H1 (cell line): ENCODE measurements around the gene DAPK2. TPM values are rescaled to one million over a fixed set of nuclear protein-coding genes. Genes with fewer than 3 reads are reported as not detected.

Experiments
- CTCF ChIA-PET: fragments of 300-600 bp; sonication (Branson Sonifier 250); formaldehyde crosslinking; loops from one replicate; lab custom pipeline; 2021; ENCODE audit not compliant: partially characterized antibody; lab: Charles Lee
- POLR2A ChIA-PET: fragments of 300-600 bp; sonication (Branson Sonifier 250); formaldehyde crosslinking; loops from one replicate; lab custom pipeline; 2021; ENCODE audit warnings: inconsistent platforms; ENCODE audit not compliant: partially characterized antibody; lab: Charles Lee
- DNase-seq, 2 experiments: peaks; one replicate each; pipeline versions ENCODE4 v3.0.0 to v3.0.0-alpha.2; 2010 to 2022; ENCODE audit warnings: low spot score in 2 of 2, low read depth in 1 of 2, mixed read lengths in 1 of 2
- FAIRE-seq: peaks from 2 replicates; lab custom pipeline; 2011; peaks lifted over from hg19 to GRCh38; lab: Jason Lieb, UNC
- H2AFZ ChIP-seq: 2 replicates; pipeline ENCODE4 v1.8.1; 2012; ENCODE audit warnings: low read length, inconsistent platforms
- H2AK5ac ChIP-seq: 2 replicates; pipeline ENCODE4 v1.6.1; 2013; ENCODE audit warnings: low read depth, low read length
- H2BK120ac ChIP-seq: replicated peaks from 2 replicates; pipeline ENCODE3; 2013; ENCODE audit warnings: low read depth, low read length, inconsistent platforms
- H2BK12ac ChIP-seq: 2 replicates; pipeline ENCODE4 v1.6.1; 2013; ENCODE audit warnings: low read depth, low read length
- H2BK15ac ChIP-seq: 2 replicates; pipeline ENCODE4 v1.6.1; 2013; ENCODE audit warnings: low read length
- H2BK20ac ChIP-seq: 2 replicates; pipeline ENCODE4 v1.6.1; 2013; ENCODE audit warnings: low read length
- H2BK5ac ChIP-seq: 2 replicates; pipeline ENCODE4 v1.6.1; 2013; ENCODE audit warnings: low read depth, low read length
- H3K14ac ChIP-seq: 2 replicates; pipeline ENCODE4 v1.6.1; 2013; ENCODE audit warnings: inconsistent platforms; ENCODE audit not compliant: insufficient read length
- H3K18ac ChIP-seq: 2 replicates; pipeline ENCODE4 v1.6.1; 2013; ENCODE audit warnings: low read length; ENCODE audit errors: extremely low read depth
- H3K23ac ChIP-seq: 2 replicates; pipeline ENCODE4 v1.6.1; 2013; ENCODE audit warnings: inconsistent platforms; ENCODE audit not compliant: insufficient read length
- H3K23me2 ChIP-seq: 2 replicates; pipeline ENCODE4 v1.6.1; 2013; ENCODE audit warnings: low read depth, low read length
- H3K27ac ChIP-seq: 2 replicates; pipeline ENCODE4 v1.6.1; 2011; ENCODE audit warnings: low read depth, low read length, inconsistent platforms
- H3K27me3 ChIP-seq, 4 experiments: replicated peaks in 1 of 4; 1 replicate in 1 of 4; 2 replicates in 3 of 4; pipeline versions ENCODE4 v1.6.1 to v1.8.1; 2011 to 2013; ENCODE audit warnings: low read length in 3 of 4, mild to moderate bottlenecking in 3 of 4, inconsistent platforms in 2 of 4, mixed read lengths in 2 of 4, moderate library complexity in 1 of 4; ENCODE audit not compliant: control insufficient read depth in 3 of 4, insufficient read depth in 3 of 4; ENCODE audit errors: extremely low read depth in 1 of 4
- H3K36me3 ChIP-seq, 4 experiments: 2 replicates each; pipeline versions ENCODE4 v1.6.1 to v1.8.1; 2011 to 2013; ENCODE audit warnings: mild to moderate bottlenecking in 4 of 4, low read length in 3 of 4, moderate library complexity in 2 of 4, control low read depth in 1 of 4, inconsistent platforms in 1 of 4; ENCODE audit not compliant: insufficient read depth in 4 of 4, control insufficient read depth in 2 of 4
- H3K4ac ChIP-seq: replicated peaks from 2 replicates; pipeline ENCODE3; 2013; ENCODE audit warnings: low read length, low read depth, mixed read lengths, inconsistent platforms; ENCODE audit not compliant: insufficient read length
- H3K4me1 ChIP-seq, 4 experiments: replicated peaks in 1 of 4; 1 replicate in 1 of 4; 2 replicates in 3 of 4; pipeline versions ENCODE4 v1.6.1 to v1.8.1; 2011 to 2013; ENCODE audit warnings: low read length in 3 of 4, inconsistent platforms in 2 of 4, mixed read lengths in 1 of 4; ENCODE audit not compliant: insufficient read depth in 4 of 4, control insufficient read depth in 3 of 4
- H3K4me2 ChIP-seq, 2 experiments: 2 replicates each; pipeline versions ENCODE4 v1.6.1 to v1.8.1; 2011 to 2013; ENCODE audit warnings: low read depth in 2 of 2, low read length in 2 of 2, control low read depth in 1 of 2, inconsistent platforms in 1 of 2, mild to moderate bottlenecking in 1 of 2; ENCODE audit not compliant: insufficient read depth in 1 of 2
- H3K4me3 ChIP-seq, 4 experiments: fragments of 200-600, 300-600 bp in 1 of 4; sonication (generic), shearing (Covaris generic), sonication (Bioruptor Twin) in 1 of 4; 2 replicates each; pipeline versions ENCODE4 v1.5.1 to v1.8.1; 2011 to 2016; ENCODE audit warnings: low read length in 4 of 4, low read depth in 3 of 4, control low read depth in 2 of 4, inconsistent platforms in 2 of 4, mild to moderate bottlenecking in 2 of 4, mixed read lengths in 1 of 4, moderate library complexity in 1 of 4; ENCODE audit not compliant: insufficient read depth in 2 of 4; ENCODE audit errors: extremely low read depth in 1 of 4
- H3K56ac ChIP-seq: replicated peaks from 2 replicates; pipeline ENCODE3; 2013; ENCODE audit warnings: low read depth, mild to moderate bottlenecking, mixed read lengths, low read length, inconsistent platforms; ENCODE audit not compliant: insufficient read length
- H3K79me1 ChIP-seq: 2 replicates; pipeline ENCODE4 v1.6.1; 2013; ENCODE audit warnings: low read depth, low read length, control low read depth
- H3K79me2 ChIP-seq, 2 experiments: 2 replicates each; pipeline versions ENCODE4 v1.6.1 to v1.8.1; 2012 to 2013; ENCODE audit warnings: low read length in 2 of 2, mild to moderate bottlenecking in 2 of 2, inconsistent platforms in 1 of 2; ENCODE audit not compliant: insufficient read depth in 2 of 2, control insufficient read depth in 1 of 2
- H3K9ac ChIP-seq, 4 experiments: replicated peaks in 1 of 4; 1 replicate in 1 of 4; 2 replicates in 3 of 4; pipeline versions ENCODE4 v1.6.1 to v1.8.1; 2011 to 2013; ENCODE audit warnings: low read depth in 3 of 4, low read length in 3 of 4, control low read depth in 2 of 4, mild to moderate bottlenecking in 2 of 4, moderate library complexity in 2 of 4, inconsistent platforms in 1 of 4; ENCODE audit errors: extremely low read depth in 1 of 4
- H3K9me3 ChIP-seq, 2 experiments: 2 replicates each; pipeline versions ENCODE4 v1.6.1 to v1.8.1; 2012 to 2013; ENCODE audit warnings: mild to moderate bottlenecking in 2 of 2, moderate library complexity in 2 of 2, control low read depth in 1 of 2, inconsistent platforms in 1 of 2, low read depth in 1 of 2, low read length in 1 of 2, mixed read lengths in 1 of 2; ENCODE audit not compliant: insufficient read depth in 2 of 2
- H4K20me1 ChIP-seq, 2 experiments: replicated peaks in 1 of 2; 2 replicates each; pipeline versions ENCODE3 to v1.8.1; 2011 to 2013; ENCODE audit warnings: inconsistent platforms in 2 of 2, low read length in 2 of 2, mild to moderate bottlenecking in 1 of 2; ENCODE audit not compliant: insufficient read depth in 2 of 2, control insufficient read depth in 1 of 2
- H4K5ac ChIP-seq: 2 replicates; pipeline ENCODE4 v1.6.1; 2013; ENCODE audit warnings: low read length, low read depth, mixed read lengths, inconsistent platforms; ENCODE audit not compliant: insufficient read length
- H4K8ac ChIP-seq: 2 replicates; pipeline ENCODE4 v1.8.0; 2013; ENCODE audit warnings: mild to moderate bottlenecking, moderate library complexity, low read length, inconsistent platforms; ENCODE audit not compliant: insufficient read depth; ENCODE audit errors: extremely low read depth
- H4K91ac ChIP-seq: replicated peaks from 2 replicates; pipeline ENCODE3; 2013; ENCODE audit warnings: low read length, mixed read lengths, inconsistent platforms; ENCODE audit not compliant: insufficient read length
- CREB1 ChIP-seq: IDR thresholded peaks from 2 replicates; pipeline ENCODE4 v1.6.1; 2012; ENCODE audit warnings: inconsistent platforms
- SRF ChIP-seq: IDR thresholded peaks from 2 replicates; pipeline ENCODE4 v1.6.1; 2011; ENCODE audit warnings: mild to moderate bottlenecking, low read depth, low read length, moderate library complexity
- YY1 ChIP-seq: IDR thresholded peaks from 2 replicates; pipeline ENCODE4 v1.6.1; 2011; ENCODE audit warnings: low read depth, mild to moderate bottlenecking, low read length
- ZNF274 ChIP-seq: IDR thresholded peaks from 2 replicates; pipeline ENCODE4 v1.7.0; 2012; ENCODE audit warnings: low read length, borderline replicate concordance; ENCODE audit errors: extremely low read depth
- whole genome bisulfite sequencing, 2 experiments: shearing (Covaris generic) in 1 of 2; methylation state at CpG; one replicate each; pipeline versions ENCODE4 v1.1.6 to v1.1.7; 2013 to 2015; ENCODE audit warnings: low lambda C conversion rate in 2 of 2, mixed read lengths in 2 of 2, inconsistent platforms in 1 of 2, low coverage in 1 of 2, missing lambda C conversion rate in 1 of 2; ENCODE audit not compliant: insufficient replicate concordance in 2 of 2, insufficient coverage in 1 of 2, insufficient read length in 1 of 2; ENCODE audit errors: extremely low coverage in 1 of 2, missing lambda C conversion rate in 1 of 2; 5-methylcytosine and 5-hydroxymethylcytosine counted together
- polyA plus RNA-seq, 7 experiments: library from polyadenylated mRNA; depleted of rRNA in 3 of 7; stranded (reverse) in 5 of 7; unstranded in 2 of 7; fragments of >200 nt in 5 of 7; fragments of 200-250 nt in 2 of 7; gene quantifications; 1 replicate in 5 of 7; 2 replicates in 1 of 7; 4 replicates in 1 of 7; pipeline versions ENCODE4 v1.2.1 to v1.2.3, GENCODE V29; 2011 to 2013; ENCODE audit warnings: missing spikeins in 2 of 7, mixed read lengths in 2 of 7
- total RNA-seq: library from RNA; stranded (reverse); fragmentation: NEBNext Ultra II Directional; extraction: Animal tissue kit (Norgen Biotek cat#: 25700); gene quantifications from 2 replicates; pipeline ENCODE4 v1.2.1, GENCODE V29; 2021
- TF ChIP-seq, protein P1 (sequence below): IDR thresholded peaks from 2 replicates; pipeline ENCODE4 v1.6.1; 2011; ENCODE audit warnings: low read depth, mild to moderate bottlenecking, low read length; ENCODE audit not compliant: insufficient read depth

DAPK2 gene
- total and polyA plus RNA-seq, 2 of the 8 experiments (the other 6 are each of a cell fraction or from before 2014, with no cell fraction given) = 1.8 to 2.9 TPM

DNA sequence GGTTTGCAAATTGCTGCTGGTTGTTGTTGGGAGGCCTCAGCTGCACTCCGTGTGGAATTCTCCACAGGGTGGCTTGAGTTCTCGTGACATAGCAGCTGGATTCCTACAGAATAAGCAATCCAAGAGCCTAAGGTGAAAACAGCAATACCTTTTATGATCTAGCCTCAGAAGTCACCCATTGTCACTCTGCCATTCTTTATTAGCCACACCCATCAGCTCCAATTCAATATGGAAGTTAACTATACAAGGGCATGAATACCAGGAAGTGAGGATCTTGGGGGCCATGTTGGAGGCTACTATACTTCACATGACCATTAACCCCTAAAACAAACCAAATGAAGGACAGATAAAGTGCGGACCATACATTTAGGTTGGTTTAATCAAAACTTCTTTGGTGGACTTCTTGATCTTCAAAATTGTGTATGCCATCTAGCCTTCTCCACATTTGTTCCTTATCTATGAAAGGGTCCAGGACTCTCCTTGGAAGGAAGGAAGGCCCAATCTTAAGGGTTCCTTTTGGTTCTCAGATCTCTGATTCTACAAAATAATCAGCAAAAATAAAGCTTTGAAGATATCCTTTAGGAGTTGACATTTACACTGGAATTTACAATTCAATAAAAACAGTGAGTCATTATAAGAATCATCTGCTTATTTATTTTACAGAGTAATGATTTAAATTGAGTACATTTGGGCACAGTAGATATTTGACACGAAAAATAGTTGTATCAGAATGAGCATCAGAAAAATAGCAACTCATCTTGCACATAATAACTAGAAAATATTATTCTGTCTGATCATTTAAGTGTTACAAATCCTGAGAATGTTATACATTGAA lies 25.9 kb upstream of the DAPK2 start:
- no peak overlapping the region for H3K56ac ChIP-seq
- no peak overlapping the region for H3K18ac ChIP-seq
- no peak overlapping the region for H3K23ac ChIP-seq
- H4K8ac ChIP-seq = no peak overlapping the region
- no peak overlapping the region for H2BK20ac ChIP-seq
- no peaks in the 10 kb centered on the region for H4K20me1 ChIP-seq
- DNase-seq = no peak
- ChIA-PET CTCF (interaction anchor here (0.5 to 2.4 kb wide), 12 partner anchors 10 to 607 kb away, joined by 3 to 5 read pairs (median 3); no protein-coding TSS in a partner anchor), POLR2A (interaction anchor here (1.2 kb wide), 1 partner anchor 10 kb away, joined by 6 read pairs; no protein-coding TSS in a partner anchor)
- peaks cover 1% of the 10 kb centered on the region; the same call in 1 of the 2 replicates for H3K23me2 ChIP-seq
- no peak overlapping the region for H2AFZ ChIP-seq
- FAIRE-seq = no peak
- no peaks in the 10 kb centered on the region for H3K79me2 ChIP-seq
- H3K4ac ChIP-seq = no peak overlapping the region
- no peak overlapping the region for H4K91ac ChIP-seq
- H2BK5ac ChIP-seq = no peak overlapping the region
- no peak overlapping the region for H2BK12ac ChIP-seq
- peaks cover 2 to 23% (median 9%) of the 10 kb centered on the region in 4 experiments; a peak in 7 of 8 replicates for H3K36me3 ChIP-seq
- no peak overlapping the region for H3K27ac ChIP-seq
- H3K4me3 ChIP-seq = no peak overlapping the region
- TF ChIP-seq CREB1 (no peak), YY1 (peak; percentile 15; the same call in 1 of the 2 replicates), SRF (no peak), ZNF274 (no peak)
- TF ChIP-seq, protein P1, sequence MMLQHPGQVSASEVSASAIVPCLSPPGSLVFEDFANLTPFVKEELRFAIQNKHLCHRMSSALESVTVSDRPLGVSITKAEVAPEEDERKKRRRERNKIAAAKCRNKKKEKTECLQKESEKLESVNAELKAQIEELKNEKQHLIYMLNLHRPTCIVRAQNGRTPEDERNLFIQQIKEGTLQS = no peak
- no peak overlapping the region for H2AK5ac ChIP-seq
- 94% methylated on average over 4 of the region's 4 CpGs; no CpG with 5 or more reads in 1 of the 2 experiments for WGBS, 2 experiments
- no peak overlapping the region for H2BK120ac ChIP-seq
- H3K4me2 ChIP-seq = no peak overlapping the region
- no peak overlapping the region for H2BK15ac ChIP-seq
- H3K79me1 ChIP-seq = no peaks in the 10 kb centered on the region; the same call in 1 of the 2 replicates
- peaks cover 0 to 1% (median 0%) of the 10 kb centered on the region in 4 experiments; a peak in 2 of 7 replicates for H3K4me1 ChIP-seq
- H3K14ac ChIP-seq = no peak overlapping the region
- H3K27me3 ChIP-seq = no peaks in the 10 kb centered on the region
- no peak overlapping the region for H3K9ac ChIP-seq
- no peaks in the 10 kb centered on the region for H3K9me3 ChIP-seq
- no peak overlapping the region for H4K5ac ChIP-seq
